ENCODE measurements around the gene FBXO36.

DNA sequence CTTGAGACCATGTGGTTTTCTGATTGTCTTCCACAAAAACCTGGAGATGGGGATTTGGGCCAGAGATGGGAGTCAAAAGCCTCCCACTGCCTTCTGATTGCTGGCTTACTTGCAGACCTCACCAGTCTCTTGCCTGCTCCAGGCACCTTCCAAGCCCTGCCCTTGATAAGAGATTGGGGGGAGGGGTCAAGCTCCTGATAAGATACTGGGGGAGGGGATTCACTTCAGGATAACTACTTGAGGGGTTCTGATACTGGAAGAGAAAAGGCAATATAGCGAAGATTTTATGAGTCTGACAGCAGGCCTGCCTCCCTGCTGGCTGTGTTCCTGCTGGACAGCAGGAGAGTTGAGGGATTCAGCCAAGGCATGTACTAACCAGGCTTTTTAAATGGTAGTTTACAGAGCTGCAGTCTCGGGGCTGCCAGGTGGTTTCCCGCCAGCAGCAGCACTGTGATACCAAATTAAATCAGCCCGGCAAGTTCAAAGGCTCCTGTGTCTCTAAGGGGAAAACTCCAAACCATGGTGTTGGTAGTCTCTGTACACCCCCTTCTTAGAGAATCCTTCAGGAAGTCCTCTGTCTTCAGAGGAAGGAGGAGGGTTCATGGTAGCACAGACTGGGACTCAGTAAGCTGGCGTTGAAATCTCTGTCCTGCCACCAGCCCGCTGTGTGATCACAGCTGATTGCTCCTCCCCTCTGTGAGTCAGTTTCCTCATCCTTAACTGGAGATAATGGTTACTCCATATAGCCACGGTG lies 58.3 kb downstream of the FBXO36 start:
- TF ChIP-seq, protein P1, sequence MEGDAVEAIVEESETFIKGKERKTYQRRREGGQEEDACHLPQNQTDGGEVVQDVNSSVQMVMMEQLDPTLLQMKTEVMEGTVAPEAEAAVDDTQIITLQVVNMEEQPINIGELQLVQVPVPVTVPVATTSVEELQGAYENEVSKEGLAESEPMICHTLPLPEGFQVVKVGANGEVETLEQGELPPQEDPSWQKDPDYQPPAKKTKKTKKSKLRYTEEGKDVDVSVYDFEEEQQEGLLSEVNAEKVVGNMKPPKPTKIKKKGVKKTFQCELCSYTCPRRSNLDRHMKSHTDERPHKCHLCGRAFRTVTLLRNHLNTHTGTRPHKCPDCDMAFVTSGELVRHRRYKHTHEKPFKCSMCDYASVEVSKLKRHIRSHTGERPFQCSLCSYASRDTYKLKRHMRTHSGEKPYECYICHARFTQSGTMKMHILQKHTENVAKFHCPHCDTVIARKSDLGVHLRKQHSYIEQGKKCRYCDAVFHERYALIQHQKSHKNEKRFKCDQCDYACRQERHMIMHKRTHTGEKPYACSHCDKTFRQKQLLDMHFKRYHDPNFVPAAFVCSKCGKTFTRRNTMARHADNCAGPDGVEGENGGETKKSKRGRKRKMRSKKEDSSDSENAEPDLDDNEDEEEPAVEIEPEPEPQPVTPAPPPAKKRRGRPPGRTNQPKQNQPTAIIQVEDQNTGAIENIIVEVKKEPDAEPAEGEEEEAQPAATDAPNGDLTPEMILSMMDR (IDR thresholded peaks at IDR 0.05): no peak
- TF ChIP-seq POLR2A (IDR thresholded peaks at IDR 0.05): no peak

Measured in prostate gland (tissue), 2 donors.